ENCODE measurements around the gene PYDC1. TPM values are rescaled to one million over a fixed set of nuclear protein-coding genes. Genes with fewer than 3 reads are reported as not detected.
A peak's percentile ranks its signal among the peaks of the same experiment; 100 is the strongest.

Gene PYDC1
- total RNA-seq, 1 donor from 2014 or later = not detected

GRCh38 chr16:31206776-31207175 is 10.2 kb downstream of the PYDC1 start:
- H3K4me3 Mint-ChIP-seq (ENCODE audit: unreplicated experiment) = no peak overlapping the region
- DNase-seq (ENCODE audit: extremely low spot score, unreplicated experiment) = no peak
- no peaks in the 10 kb centered on the region for H3K36me3 Mint-ChIP-seq (ENCODE audit: unreplicated experiment)
- H3K4me1 Mint-ChIP-seq (ENCODE audit: unreplicated experiment) = peaks cover 11% of the 10 kb centered on the region
- H3K27ac Mint-ChIP-seq (ENCODE audit: unreplicated experiment) = no peak overlapping the region
- H3K9me3 Mint-ChIP-seq (ENCODE audit: unreplicated experiment) = no peaks in the 10 kb centered on the region
- TF ChIP-seq CTCF (IDR thresholded peaks at IDR 0.05) = no peak
- peaks cover 30% of the 10 kb centered on the region for H3K27me3 Mint-ChIP-seq (ENCODE audit: unreplicated experiment)

- Mint-ChIP-seq H3K9me3 (ENCODE audit: unreplicated experiment) (no peaks in the 10 kb centered on the region), H3K27me3 (ENCODE audit: unreplicated experiment) (peaks cover 20% of the 10 kb centered on the region), H3K36me3 (ENCODE audit: unreplicated experiment) (no peaks in the 10 kb centered on the region), H3K4me1 (ENCODE audit: unreplicated experiment) (peaks cover 27% of the 10 kb centered on the region), H3K4me3 (ENCODE audit: unreplicated experiment) (no peak overlapping the region), H3K27ac (ENCODE audit: unreplicated experiment) (no peak overlapping the region)
- no peak for TF ChIP-seq CTCF (IDR thresholded peaks at IDR 0.05)
- no peak for DNase-seq (ENCODE audit: extremely low spot score, unreplicated experiment)
These were observed 11.9 kb downstream of the PYDC1 start for GRCh38 chr16:31204871-31205666.

- Mint-ChIP-seq H3K4me3 (ENCODE audit: unreplicated experiment) (peak within 1 kb of the TSS; percentile 80), H3K27me3 (ENCODE audit: unreplicated experiment) (peaks cover 9% of the 10 kb centered on the region)
These were observed 14.2 kb downstream of the PYDC1 start, which contains the start of gene PYCARD for GRCh38 chr16:31202414-31203375. TSS of gene PYCARD (minus strand) at chr16:31202760. CDS start at chr16:31202690, 70 bp downstream.

DNA sequence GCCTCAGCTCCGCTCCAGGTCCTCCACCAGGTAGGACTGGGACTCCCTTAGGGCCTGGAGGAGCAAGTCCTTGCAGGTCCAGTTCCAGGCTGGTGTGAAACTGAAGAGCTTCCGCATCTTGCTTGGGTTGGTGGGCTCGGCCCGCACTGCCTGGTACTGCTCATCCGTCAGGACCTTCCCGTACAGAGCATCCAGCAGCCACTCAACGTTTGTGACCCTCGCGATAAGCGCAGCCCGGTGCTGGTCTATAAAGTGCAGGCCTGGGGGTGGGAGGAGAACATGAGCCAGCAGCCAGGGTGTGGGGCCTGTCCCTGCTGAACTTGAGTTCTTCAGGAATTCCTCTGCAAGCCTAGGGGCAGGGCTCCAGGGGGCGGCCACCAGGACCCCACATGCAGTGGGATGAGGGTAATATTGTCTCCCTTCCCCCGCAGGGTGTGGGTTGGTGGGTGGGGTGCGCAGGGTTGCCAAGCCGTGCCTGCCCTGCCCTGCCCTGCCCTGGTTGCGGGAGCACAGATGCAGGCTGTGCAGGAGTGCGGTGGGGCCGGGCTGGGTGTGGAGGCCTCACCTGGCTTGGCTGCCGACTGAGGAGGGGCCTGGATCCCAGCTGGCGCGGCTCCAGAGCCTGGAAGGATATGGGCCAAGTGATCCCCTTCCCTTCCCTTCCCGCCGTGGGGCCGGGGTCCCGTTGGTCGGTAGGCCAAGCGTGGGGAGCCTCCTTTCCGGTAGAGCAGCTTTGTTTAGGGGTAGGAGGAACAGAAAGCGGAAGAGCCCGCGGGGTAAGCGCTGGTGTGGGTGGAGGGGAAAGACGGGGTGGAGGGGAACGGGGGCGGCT is 15.1 kb downstream of the PYDC1 start:
- DNase-seq (ENCODE audit: extremely low spot score, unreplicated experiment) = no peak
- no peak for TF ChIP-seq CTCF (IDR thresholded peaks at IDR 0.05)
- peaks cover 11% of the 10 kb centered on the region for H3K36me3 Mint-ChIP-seq (ENCODE audit: unreplicated experiment)
- H3K9me3 Mint-ChIP-seq (ENCODE audit: unreplicated experiment) = no peaks in the 10 kb centered on the region
- peaks cover 40% of the 10 kb centered on the region for H3K4me1 Mint-ChIP-seq (ENCODE audit: unreplicated experiment)
- no peak overlapping the region for H3K27ac Mint-ChIP-seq (ENCODE audit: unreplicated experiment)
- peaks cover 7% of the 10 kb centered on the region for H3K27me3 Mint-ChIP-seq (ENCODE audit: unreplicated experiment)
- peak overlapping the region; percentile 80 for H3K4me3 Mint-ChIP-seq (ENCODE audit: unreplicated experiment)

More at GRCh38 chr16:31202414-31203375, 14.2 kb downstream of the PYDC1 start, which contains the start of gene PYCARD:
- Mint-ChIP-seq H3K36me3 (ENCODE audit: unreplicated experiment) (peaks cover 11% of the 10 kb centered on the region), H3K9me3 (ENCODE audit: unreplicated experiment) (no peaks in the 10 kb centered on the region), H3K4me1 (ENCODE audit: unreplicated experiment) (peaks cover 40% of the 10 kb centered on the region), H3K27ac (ENCODE audit: unreplicated experiment) (no peak within 1 kb of the TSS)
- no peak for DNase-seq (ENCODE audit: extremely low spot score, unreplicated experiment)
- TF ChIP-seq CTCF (IDR thresholded peaks at IDR 0.05) = no peak

Data from osteocyte (in vitro differentiated cells).